ENCODE results near the gene C1orf185. TPM values are rescaled to one million over a fixed set of nuclear protein-coding genes. Genes with fewer than 3 reads are reported as not detected.

C1orf185 gene
- polyA plus RNA-seq, 4 donors: not detected

Other genes starting within 250 kb of the C1orf185 start
- 10 to 100 TPM; 19.5 to 46.3 (median 32.5) TPM for gene FAF1, start 142.0 kb upstream of the C1orf185 start, polyA plus RNA-seq
- gene CDKN2C, start 132.0 kb upstream of the C1orf185 start, polyA plus RNA-seq: 10 to 100 TPM in 3 of 4 donors, 1 to 10 TPM in 1; 3.9 to 18.3 (median 13.8) TPM
- 10 to 100 TPM; 41.9 to 88.6 (median 76.7) TPM for gene RNF11, start 134.0 kb downstream of the C1orf185 start, polyA plus RNA-seq
- gene TTC39A, start 228.3 kb downstream of the C1orf185 start, polyA plus RNA-seq: 10 to 100 TPM in 3 of 4 donors, 1 to 10 TPM in 1; 9.3 to 30.3 (median 12.8) TPM